Small intestine (tissue), 7 donors: ENCODE data around the gene OSGEP. TPM values are rescaled to one million over a fixed set of nuclear protein-coding genes. Genes with fewer than 3 reads are reported as not detected.
A peak's percentile ranks its signal among the peaks of the same experiment; 100 is the strongest.

Experiments
- DNase-seq, 2 donors: peaks; one replicate each; pipeline versions ENCODE4 v3.0.0 to v3.0.0-alpha.2; 2013
- FAIRE-seq: peaks from 2 replicates; lab custom pipeline; 2012; peaks lifted over from hg19 to GRCh38; lab: Jason Lieb, UNC
- H3K27ac ChIP-seq, 3 donors: one replicate each; pipeline ENCODE4 v1.5.1; 2013; ENCODE audit warnings: low read length in 2 of 3, mild to moderate bottlenecking in 2 of 3, control low read depth in 1 of 3, inconsistent platforms in 1 of 3, low read depth in 1 of 3, moderate library complexity in 1 of 3
- H3K27me3 ChIP-seq, 3 donors: one replicate each; pipeline ENCODE4 v1.6.1; 2013; ENCODE audit warnings: low read length in 3 of 3, inconsistent platforms in 1 of 3; ENCODE audit not compliant: control insufficient read depth in 3 of 3, insufficient read depth in 3 of 3
- H3K36me3 ChIP-seq, 3 donors: one replicate each; pipeline ENCODE4 v1.6.1; 2013; ENCODE audit warnings: low read length in 3 of 3, inconsistent platforms in 1 of 3, low read depth in 1 of 3, mild to moderate bottlenecking in 1 of 3, moderate library complexity in 1 of 3; ENCODE audit not compliant: control insufficient read depth in 3 of 3, insufficient read depth in 2 of 3
- H3K4me1 ChIP-seq, 3 donors: one replicate each; pipeline ENCODE4 v1.6.1; 2013; ENCODE audit warnings: low read length in 2 of 3, inconsistent platforms in 1 of 3, low read depth in 1 of 3, mild to moderate bottlenecking in 1 of 3, moderate library complexity in 1 of 3; ENCODE audit not compliant: control insufficient read depth in 3 of 3, insufficient read depth in 2 of 3
- H3K4me3 ChIP-seq, 3 donors: one replicate each; pipeline ENCODE4 v1.5.1; 2013; ENCODE audit warnings: low read length in 3 of 3, control low read depth in 1 of 3, inconsistent platforms in 1 of 3, low read depth in 1 of 3, mild to moderate bottlenecking in 1 of 3, moderate library complexity in 1 of 3
- H3K9me3 ChIP-seq, 2 donors: one replicate each; pipeline ENCODE4 v1.6.1; 2013; ENCODE audit warnings: low read depth in 1 of 2, low read length in 1 of 2; ENCODE audit not compliant: control insufficient read depth in 2 of 2, insufficient read depth in 1 of 2
- WGBS, 3 donors: extraction: QIAGEN DNeasy Blood & Tissue Kit; methylation state at CpG; one replicate each; pipeline ENCODE4 v1.1.7; 2013; 5-methylcytosine and 5-hydroxymethylcytosine counted together
- polyA plus RNA-seq, 4 donors: library from polyadenylated mRNA; stranded (reverse) in 3 of 4; unstranded in 1 of 4; fragments of 200-250 nt in 3 of 4; fragments of 120-200 nt in 1 of 4; gene quantifications; one replicate each; pipeline versions ENCODE4 v1.2.1 to v1.2.3, GENCODE V29; 2013
- donor health status: healthy with polysubstance abuse.
- donor health status: control.
- donor health status: control.
- donor health status: Bipolar disorder and iron deficiency.
- donor health status: healthy.

The OSGEP gene
- polyA plus RNA-seq, 4 donors = 38.6 to 59.1 (median 45.8) TPM

DNA sequence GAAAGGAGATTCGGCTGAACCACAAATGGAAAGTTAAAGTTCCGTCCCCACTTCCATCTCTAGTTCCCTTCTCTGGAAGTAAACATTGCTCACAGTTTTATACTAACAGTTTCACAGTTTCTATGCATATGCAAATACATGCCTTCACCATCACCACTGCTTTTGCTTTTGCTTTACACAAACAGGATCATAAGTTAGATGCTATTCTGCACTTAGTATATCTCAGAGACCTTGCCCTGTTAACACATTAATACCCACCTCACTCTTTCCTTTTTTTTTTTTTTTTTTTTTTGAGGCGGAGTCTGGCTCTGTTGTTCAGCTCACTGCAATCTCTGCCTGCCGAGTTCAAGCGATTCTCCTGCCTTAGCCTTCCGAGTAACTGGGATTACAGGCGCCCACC lies 42.2 kb downstream of the OSGEP start:
- peak overlapping the region; percentile 76 to 91 (median 77) for H3K4me3 ChIP-seq
- peak overlapping the region; percentile 96 to 99 (median 96) for H3K27ac ChIP-seq
- 1 to 3% (median 2%) methylated on average over 7 of the region's 7 CpGs for WGBS, 3 donors
- H3K9me3 ChIP-seq = no peaks in the 10 kb centered on the region
- DNase-seq = peak; percentile 63 to 68
- peaks cover 0 to 12% (median 6%) of the 10 kb centered on the region in 3 donors for H3K36me3 ChIP-seq
- H3K4me1 ChIP-seq = peaks cover 2 to 55% (median 14%) of the 10 kb centered on the region in 3 donors
- FAIRE-seq = no peak
- H3K27me3 ChIP-seq = no peaks in the 10 kb centered on the region

DNA sequence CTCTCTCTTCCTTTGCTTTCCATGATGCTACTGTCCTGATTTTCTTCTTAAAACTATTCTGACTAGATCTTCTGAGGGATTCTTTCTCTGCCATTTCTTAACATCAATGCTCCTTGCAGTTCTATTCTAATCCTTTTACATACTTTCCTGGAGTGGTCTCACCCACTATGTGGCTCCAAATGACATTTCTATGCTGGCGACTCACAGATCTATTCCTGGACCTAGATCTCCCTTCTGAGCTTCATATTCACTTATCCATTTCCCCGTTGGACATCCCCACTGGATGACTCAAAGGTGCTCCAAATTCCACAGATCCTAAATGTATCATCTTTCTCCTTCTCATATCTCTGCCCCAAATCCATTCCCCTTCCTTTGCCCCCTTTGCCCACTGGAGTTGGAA lies 45.4 kb downstream of the OSGEP start:
- peaks cover 3 to 38% (median 26%) of the 10 kb centered on the region in 3 donors for H3K36me3 ChIP-seq
- H3K27me3 ChIP-seq = no peaks in the 10 kb centered on the region
- peaks cover under 1 to 34% (median 10%) of the 10 kb centered on the region in 3 donors for H3K4me1 ChIP-seq
- no peak for FAIRE-seq
- 88 to 92% (median 92%) methylated on average over 2 of the region's 2 CpGs for WGBS, 3 donors
- H3K9me3 ChIP-seq = no peaks in the 10 kb centered on the region
- no peak for DNase-seq
- H3K27ac ChIP-seq = peak overlapping the region in 1 of 3 donors; percentile 71
- no peak overlapping the region for H3K4me3 ChIP-seq

DNA sequence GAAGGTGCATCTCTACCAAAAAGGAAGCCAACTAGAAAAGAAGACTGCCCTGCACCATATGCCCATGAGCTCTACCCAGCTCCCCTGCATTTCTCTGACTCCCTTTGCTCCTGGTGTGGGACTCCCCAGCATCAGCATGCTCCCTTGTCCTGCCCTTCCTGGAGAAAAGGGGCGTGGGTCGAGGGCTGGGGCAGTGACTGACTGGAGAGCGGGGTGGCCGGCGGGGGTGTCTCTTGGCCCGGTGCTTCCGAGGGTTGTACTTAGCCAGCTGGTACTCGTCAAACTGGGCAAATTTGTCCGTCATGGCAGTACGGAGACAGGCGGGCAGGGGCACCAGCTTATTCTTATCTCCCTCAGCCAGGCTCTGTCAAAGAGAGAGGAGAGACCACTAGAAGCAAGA lies 51.1 kb downstream of the OSGEP start:
- Histone ChIP-seq H3K4me1 (peaks cover 0 to 16% (median 4%) of the 10 kb centered on the region in 3 donors), H3K4me3 (no peak overlapping the region), H3K36me3 (peaks cover 28 to 72% (median 32%) of the 10 kb centered on the region in 3 donors), H3K9me3 (no peaks in the 10 kb centered on the region), H3K27ac (no peak overlapping the region), H3K27me3 (no peaks in the 10 kb centered on the region)
- FAIRE-seq = no peak
- 92 to 96% (median 92%) methylated on average over 11 of the region's 11 CpGs for WGBS, 3 donors
- no peak for DNase-seq

DNA sequence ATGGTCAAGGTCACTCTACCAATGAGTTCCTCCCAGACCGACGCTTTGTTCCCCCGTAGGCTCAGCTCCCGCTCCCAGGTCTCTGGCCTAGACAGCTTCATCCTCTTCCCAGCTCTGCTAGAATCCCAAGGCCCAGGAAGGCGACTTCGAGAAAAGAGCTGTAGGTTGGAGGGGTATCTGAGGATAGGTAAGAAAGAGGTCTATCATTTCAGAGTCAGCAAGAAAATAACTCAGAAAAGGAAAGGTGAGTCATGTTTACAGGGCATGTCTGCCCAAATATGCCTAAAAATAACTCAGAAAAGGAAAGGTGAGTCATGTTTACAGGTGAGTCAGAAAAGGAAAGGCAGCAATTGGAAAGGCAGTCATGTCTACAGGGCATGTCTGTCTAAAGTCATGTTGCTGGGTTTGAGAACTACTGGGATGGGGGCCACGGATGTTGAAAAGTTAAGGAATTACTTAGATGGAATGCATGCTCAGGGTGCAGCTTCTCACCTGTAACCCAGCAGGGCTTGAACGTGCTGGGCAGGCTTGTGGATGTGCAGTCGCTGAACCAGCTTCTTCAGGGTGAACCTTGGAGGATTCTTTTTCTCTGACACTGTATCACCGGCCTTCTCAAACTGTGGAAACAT lies 53.5 kb downstream of the OSGEP start:
- 92 to 95% (median 94%) methylated on average over 10 of the region's 10 CpGs for WGBS, 3 donors
- Histone ChIP-seq H3K4me3 (no peak overlapping the region), H3K27me3 (no peaks in the 10 kb centered on the region), H3K27ac (no peak overlapping the region), H3K36me3 (peaks cover 23 to 70% (median 30%) of the 10 kb centered on the region in 3 donors), H3K9me3 (no peaks in the 10 kb centered on the region), H3K4me1 (peaks cover 0 to 5% (median 0%) of the 10 kb centered on the region in 3 donors)
- FAIRE-seq (no peak), DNase-seq (no peak)

DNA sequence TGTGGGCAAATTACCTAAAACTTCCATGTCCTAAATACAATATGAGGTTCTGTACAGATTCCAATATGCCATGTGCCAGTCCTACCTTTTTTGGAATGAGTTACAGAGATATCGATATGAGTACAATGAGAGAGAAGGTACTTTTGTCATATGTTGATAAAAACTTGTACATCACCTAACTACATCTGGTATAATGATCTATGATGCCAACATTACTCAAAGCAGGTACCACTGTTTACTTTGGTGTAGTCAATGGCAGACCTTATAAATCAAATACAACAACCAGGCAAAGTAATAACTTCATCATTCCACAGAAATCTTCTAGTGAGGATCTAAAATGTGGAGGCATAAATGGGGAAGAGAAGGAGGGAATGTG lies 54.0 kb downstream of the OSGEP start:
- H3K36me3 ChIP-seq = peaks cover 27 to 70% (median 35%) of the 10 kb centered on the region in 3 donors

DNA sequence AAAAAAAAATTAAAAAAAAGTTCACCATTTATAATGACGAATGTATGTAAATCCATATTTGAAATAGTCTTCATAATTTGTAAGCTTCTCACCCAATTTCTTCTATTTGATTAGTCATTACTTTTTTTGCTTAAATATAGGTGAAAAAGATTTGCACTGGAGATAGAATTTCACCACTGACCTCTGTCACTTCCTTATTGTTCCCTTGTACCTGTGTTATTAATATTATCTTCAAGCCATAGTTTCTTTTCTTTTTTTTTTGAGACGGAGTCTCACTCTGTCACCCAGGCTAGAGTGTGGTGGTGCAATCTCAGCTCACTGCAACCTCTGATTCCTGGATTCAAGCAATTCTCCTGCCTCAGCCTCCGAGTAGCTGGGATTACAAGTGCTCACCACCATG lies 57.1 kb downstream of the OSGEP start:
- DNase-seq = peak; percentile 69 to 72
- FAIRE-seq = no peak
- Histone ChIP-seq H3K27me3 (no peaks in the 10 kb centered on the region), H3K9me3 (no peaks in the 10 kb centered on the region), H3K27ac (peak overlapping the region in 1 of 3 donors; percentile 58), H3K36me3 (peaks cover 30 to 66% (median 34%) of the 10 kb centered on the region in 3 donors), H3K4me3 (no peak overlapping the region), H3K4me1 (peaks cover 0 to 10% (median 0%) of the 10 kb centered on the region in 3 donors)
- WGBS, 3 donors = 31 to 59% (median 56%) methylated on average over 3 of the region's 3 CpGs

More for the DNA sequence above, 54.0 kb downstream of the OSGEP start:
- WGBS, 3 donors = 93 to 97% (median 94%) methylated on average over 1 of the region's 1 CpG
- no peak for FAIRE-seq
- Histone ChIP-seq H3K27me3 (no peaks in the 10 kb centered on the region), H3K4me1 (peaks cover 0 to 6% (median 0%) of the 10 kb centered on the region in 3 donors), H3K9me3 (no peaks in the 10 kb centered on the region), H3K4me3 (no peak overlapping the region), H3K27ac (no peak overlapping the region)
- no peak for DNase-seq

Other genes with a start within 250 kb of the OSGEP start
- not detected for gene OR11H6, start 231.1 kb downstream of the OSGEP start, polyA plus RNA-seq
- under 1 TPM in 1 of 4 donors, not detected in 3; 0.10 TPM for gene OR11H7, start 225.8 kb downstream of the OSGEP start, polyA plus RNA-seq
- not detected for gene OR11H4, start 215.5 kb downstream of the OSGEP start, polyA plus RNA-seq
- gene TTC5, start 148.9 kb downstream of the OSGEP start, polyA plus RNA-seq = 10 to 100 TPM in 1 of 4 donors, 1 to 10 TPM in 3; 4.1 to 14.9 (median 5.6) TPM
- gene CCNB1IP1, start 121.5 kb downstream of the OSGEP start, polyA plus RNA-seq = 10 to 100 TPM; 43.5 to 67.9 (median 44.1) TPM
- gene PARP2, start 111.2 kb downstream of the OSGEP start, polyA plus RNA-seq = 10 to 100 TPM in 3 of 4 donors, 1 to 10 TPM in 1; 9.5 to 26.8 (median 14.2) TPM
- 10 to 100 TPM; 32.9 to 87.4 (median 66.0) TPM for gene TEP1, start 41.3 kb downstream of the OSGEP start, polyA plus RNA-seq
- gene KLHL33, start 18.6 kb downstream of the OSGEP start, polyA plus RNA-seq = under 1 TPM in 3 of 4 donors, not detected in 1; under 0.01 to 0.37 (median 0.07) TPM
- 100 to 1,000 TPM; 122 to 216 (median 191) TPM for gene APEX1, start 414 bp upstream of the OSGEP start, polyA plus RNA-seq
- gene PIP4P1, start 6.6 kb upstream of the OSGEP start, polyA plus RNA-seq = 10 to 100 TPM; 37.6 to 55.1 (median 49.2) TPM
- 100 to 1,000 TPM; 168 to 353 (median 202) TPM for gene PNP, start 14.6 kb upstream of the OSGEP start, polyA plus RNA-seq
- gene RNASE10, start 50.7 kb upstream of the OSGEP start, polyA plus RNA-seq = under 1 TPM in 1 of 4 donors, not detected in 3; 0.78 TPM
- not detected for gene RNASE9, start 106.2 kb upstream of the OSGEP start, polyA plus RNA-seq
- gene RNASE11, start 133.2 kb upstream of the OSGEP start, polyA plus RNA-seq = not detected
- not detected for gene RNASE12, start 136.6 kb upstream of the OSGEP start, polyA plus RNA-seq
- gene OR6S1, start 186.9 kb upstream of the OSGEP start, polyA plus RNA-seq = not detected
- gene RNASE4, start 229.7 kb upstream of the OSGEP start, polyA plus RNA-seq = 10 to 100 TPM in 3 of 4 donors, 1 to 10 TPM in 1; 8.1 to 45.7 (median 31.1) TPM
- 10 to 100 TPM; 13.4 to 63.1 (median 20.8) TPM for gene ANG, start 234.0 kb upstream of the OSGEP start, polyA plus RNA-seq